Esophagus squamous epithelium (tissue), 4 donors: Measurements from ENCODE around the gene STIL.

ENCODE experiments used
- CTCF ChIP-seq, 6 experiments: fragments of 450-650 bp in 4 of 6; fragments of 200-600 bp in 2 of 6; sonication (generic) in 2 of 6; IDR thresholded peaks; one replicate each; pipeline ENCODE4 v1.5.1; 2016 to 2019; ENCODE audit warnings: antibody characterized with exemption in 6 of 6, mild to moderate bottlenecking in 4 of 6, moderate library complexity in 4 of 6
- POLR2A ChIP-seq, 4 donors: fragments of 450-650 bp; IDR thresholded peaks; one replicate each; pipeline ENCODE4 v1.6.1; 2017; ENCODE audit warnings: antibody characterized with exemption in 4 of 4, mild to moderate bottlenecking in 4 of 4, moderate library complexity in 3 of 4

GRCh38 chr1:47323599-47324031 lies 9.7 kb upstream of the STIL start:
- TF ChIP-seq CTCF (IDR thresholded peaks at IDR 0.05), result no peak
- TF ChIP-seq POLR2A (IDR thresholded peaks at IDR 0.05), result no peak
